ENCODE measurements around the gene PDIA2. TPM values are rescaled to one million over a fixed set of nuclear protein-coding genes. Genes with fewer than 3 reads are reported as not detected.

PDIA2 gene
- total and polyA plus RNA-seq, 5 experiments from 2014 or later: 0.44 TPM; not detected in 4

- POLR2A ChIA-PET: no interaction called here
- Mint-ChIP-seq H3K36me3 (peaks cover 0 to 56% (median 6%) of the 10 kb centered on the region in 3 donors), H3K9me3 (no peaks in the 10 kb centered on the region), H3K27ac (peak overlapping the region in 5 of 10 donors; percentile 31 to 73 (median 60)), H3K4me3 (no peak overlapping the region), H3K27me3 (no peaks in the 10 kb centered on the region), H3K4me1 (peaks cover 17 to 64% (median 35%) of the 10 kb centered on the region in 4 donors)
- ATAC-seq: no peak
- no peak for DNase-seq
Observed at GRCh38 chr16:314795-315299, 31.9 kb downstream of the PDIA2 start.

GRCh38 chr16:316741-317464 is 33.9 kb downstream of the PDIA2 start:
- peak overlapping the region in 5 of 10 donors; percentile 48 to 86 (median 68) for H3K27ac Mint-ChIP-seq
- ATAC-seq (no peak), DNase-seq (no peak)
- peaks cover 21 to 77% (median 49%) of the 10 kb centered on the region in 4 donors for H3K4me1 Mint-ChIP-seq
- H3K9me3 Mint-ChIP-seq: no peaks in the 10 kb centered on the region
- H3K36me3 Mint-ChIP-seq: peaks cover 0 to 48% (median 6%) of the 10 kb centered on the region in 3 donors
- H3K4me3 Mint-ChIP-seq: no peak overlapping the region
- POLR2A ChIA-PET: no interaction called here
- H3K27me3 Mint-ChIP-seq: no peaks in the 10 kb centered on the region

GRCh38 chr16:317583-317982 is 34.6 kb downstream of the PDIA2 start:
- no peaks in the 10 kb centered on the region for H3K27me3 Mint-ChIP-seq
- H3K4me1 Mint-ChIP-seq: peaks cover 25 to 74% (median 52%) of the 10 kb centered on the region in 4 donors
- peak overlapping the region in 1 of 10 donors; percentile 50 for H3K4me3 Mint-ChIP-seq
- DNase-seq (no peak), ATAC-seq (no peak)
- H3K27ac Mint-ChIP-seq: peak overlapping the region in 5 of 10 donors; percentile 20 to 42 (median 25)
- H3K36me3 Mint-ChIP-seq: peaks cover 0 to 41% (median 6%) of the 10 kb centered on the region in 3 donors
- H3K9me3 Mint-ChIP-seq: no peaks in the 10 kb centered on the region
- POLR2A ChIA-PET: no interaction called here

GRCh38 chr16:318628-319027 is 35.7 kb downstream of the PDIA2 start:
- peaks cover 0 to 34% (median 6%) of the 10 kb centered on the region in 3 donors for H3K36me3 Mint-ChIP-seq
- peaks cover 28 to 75% (median 61%) of the 10 kb centered on the region in 4 donors for H3K4me1 Mint-ChIP-seq
- ATAC-seq: no peak
- H3K27me3 Mint-ChIP-seq: no peaks in the 10 kb centered on the region
- no peak for DNase-seq
- no peak overlapping the region for H3K4me3 Mint-ChIP-seq
- H3K27ac Mint-ChIP-seq: peak overlapping the region in 4 of 10 donors; percentile 19 to 94 (median 59)
- POLR2A ChIA-PET: interaction anchor here (0.7 kb wide), 1 partner anchor 9 kb away, joined by 4 read pairs; no protein-coding TSS in a partner anchor
- no peaks in the 10 kb centered on the region for H3K9me3 Mint-ChIP-seq

- H3K36me3 Mint-ChIP-seq: peaks cover 0 to 19% (median 8%) of the 10 kb centered on the region in 3 donors
- peaks cover 34 to 79% (median 71%) of the 10 kb centered on the region in 4 donors for H3K4me1 Mint-ChIP-seq
- no peak for ATAC-seq
- H3K4me3 Mint-ChIP-seq: peak overlapping the region in 8 of 10 donors; percentile 2 to 81 (median 58)
- H3K9me3 Mint-ChIP-seq: peaks cover 0 to 3% (median 0%) of the 10 kb centered on the region in 9 donors
- DNase-seq: no peak
- peak overlapping the region; percentile 29 to 94 (median 88) for H3K27ac Mint-ChIP-seq
- H3K27me3 Mint-ChIP-seq: peaks cover 0 to 3% (median 0%) of the 10 kb centered on the region in 5 donors
- POLR2A ChIA-PET: no interaction called here
Observed at GRCh38 chr16:320206-320605, 37.2 kb downstream of the PDIA2 start.

GRCh38 chr16:321532-321931 is 38.6 kb downstream of the PDIA2 start:
- H3K36me3 Mint-ChIP-seq: peaks cover 0 to 18% (median 8%) of the 10 kb centered on the region in 3 donors
- H3K4me1 Mint-ChIP-seq: peaks cover 36 to 84% (median 75%) of the 10 kb centered on the region in 4 donors
- H3K4me3 Mint-ChIP-seq: peak overlapping the region in 6 of 10 donors; percentile 22 to 70 (median 34)
- H3K9me3 Mint-ChIP-seq: peaks cover 0 to 3% (median 0%) of the 10 kb centered on the region in 9 donors
- ATAC-seq (no peak), DNase-seq (peak in 1 of 10 donors; percentile 23)
- H3K27ac Mint-ChIP-seq: peak overlapping the region; percentile 75 to 98 (median 93)
- POLR2A ChIA-PET: interaction anchor here (0.8 to 1.7 kb wide), 3 partner anchors 31 to 92 kb away, joined by 3 to 5 read pairs (median 4); partner anchors contain the start of gene AXIN1
- peaks cover 0 to 3% (median 0%) of the 10 kb centered on the region in 5 donors for H3K27me3 Mint-ChIP-seq

GRCh38 chr16:322476-323143 is 39.6 kb downstream of the PDIA2 start:
- Mint-ChIP-seq H3K4me3 (peak overlapping the region in 7 of 10 donors; percentile 10 to 76 (median 45)), H3K4me1 (peaks cover 35 to 87% (median 76%) of the 10 kb centered on the region in 4 donors), H3K9me3 (peaks cover 0 to 3% (median 0%) of the 10 kb centered on the region in 9 donors), H3K36me3 (peaks cover 0 to 13% (median 8%) of the 10 kb centered on the region in 3 donors), H3K27ac (peak overlapping the region in 9 of 10 donors; percentile 75 to 98 (median 96)), H3K27me3 (peaks cover 0 to 3% (median 0%) of the 10 kb centered on the region in 5 donors)
- POLR2A ChIA-PET: interaction anchor here (0.6 to 1.7 kb wide), 3 partner anchors 17 to 32 kb away, joined by 3 to 5 read pairs (median 3); partner anchors contain the start of gene AXIN1
- ATAC-seq (no peak), DNase-seq (no peak)

GRCh38 chr16:324201-324450 is 41.2 kb downstream of the PDIA2 start:
- POLR2A ChIA-PET: interaction anchor here (0.7 to 1.8 kb wide), 8 partner anchors 19 to 95 kb away, joined by 4 to 7 read pairs (median 4); partner anchors contain the start of genes AXIN1, FAM234A and LUC7L
- DNase-seq (no peak), ATAC-seq (no peak)
- Mint-ChIP-seq H3K27me3 (peaks cover 0 to 3% (median 0%) of the 10 kb centered on the region in 5 donors), H3K4me1 (peaks cover 29 to 80% (median 70%) of the 10 kb centered on the region in 4 donors), H3K4me3 (peak overlapping the region; percentile 73 to 88 (median 81)), H3K9me3 (peaks cover 0 to 3% (median 0%) of the 10 kb centered on the region in 9 donors), H3K36me3 (peaks cover 0 to 5% (median 5%) of the 10 kb centered on the region in 3 donors), H3K27ac (peak overlapping the region; percentile 74 to 98 (median 96))

- Mint-ChIP-seq H3K4me1 (peaks cover 26 to 77% (median 66%) of the 10 kb centered on the region in 4 donors), H3K27ac (peak overlapping the region; percentile 70 to 98 (median 96)), H3K36me3 (peaks cover 0 to 3% (median 2%) of the 10 kb centered on the region in 3 donors), H3K27me3 (peaks cover 0 to 3% (median 0%) of the 10 kb centered on the region in 5 donors), H3K4me3 (peak overlapping the region; percentile 73 to 88 (median 81)), H3K9me3 (peaks cover 0 to 3% (median 0%) of the 10 kb centered on the region in 9 donors)
- ATAC-seq: peak; percentile 83 to 88
- POLR2A ChIA-PET: interaction anchor here (0.6 to 1.8 kb wide), 16 partner anchors 11 to 222 kb away, joined by 3 to 7 read pairs (median 4); partner anchors contain the start of genes AXIN1, FAM234A and LUC7L
- DNase-seq: peak; percentile 54 to 94 (median 88)
Observed at GRCh38 chr16:324451-325334, 41.7 kb downstream of the PDIA2 start.

- POLR2A ChIA-PET: interaction anchor here (1.0 to 1.8 kb wide), 10 partner anchors 11 to 91 kb away, joined by 3 to 7 read pairs (median 3); partner anchors contain the start of genes AXIN1 and FAM234A
Observed at GRCh38 chr16:325375-326145, 42.6 kb downstream of the PDIA2 start.

GRCh38 chr16:330741-331140 is 47.8 kb downstream of the PDIA2 start:
- Mint-ChIP-seq H3K27me3 (no peaks in the 10 kb centered on the region), H3K4me1 (peaks cover 25 to 81% (median 64%) of the 10 kb centered on the region in 4 donors), H3K9me3 (no peaks in the 10 kb centered on the region), H3K27ac (peak overlapping the region in 5 of 10 donors; percentile 16 to 41 (median 32)), H3K36me3 (peaks cover 0 to 13% (median 0%) of the 10 kb centered on the region in 3 donors), H3K4me3 (no peak overlapping the region)
- DNase-seq (peak in 1 of 10 donors; percentile 3), ATAC-seq (no peak)
- POLR2A ChIA-PET: no interaction called here

More at GRCh38 chr16:325375-326145, 42.6 kb downstream of the PDIA2 start:
- DNase-seq (no peak), ATAC-seq (no peak)
- Mint-ChIP-seq H3K4me1 (peaks cover 23 to 77% (median 66%) of the 10 kb centered on the region in 4 donors), H3K27ac (peak overlapping the region; percentile 70 to 98 (median 96)), H3K27me3 (peaks cover 0 to 3% (median 0%) of the 10 kb centered on the region in 5 donors), H3K9me3 (peaks cover 0 to 3% (median 0%) of the 10 kb centered on the region in 9 donors), H3K36me3 (peaks cover 0 to 7% (median 2%) of the 10 kb centered on the region in 3 donors), H3K4me3 (peak overlapping the region; percentile 73 to 88 (median 81))

Data from naive thymus-derived CD8-positive, alpha-beta T cell (primary cell).